Endothelial cell (in vitro differentiated cells): ENCODE measurements around the gene SSTR3. TPM values are rescaled to one million over a fixed set of nuclear protein-coding genes. Genes with fewer than 3 reads are reported as not detected.
"Not testable (repeated sequence)": the region's sequence is repeated elsewhere in the genome, so short reads cannot be mapped to it uniquely, and the experiment has no call there.

Source experiments
- DNase-seq: peaks from one replicate; pipeline ENCODE4 v3.0.0; 2021; ENCODE audit warnings: low spot score
- H3K27ac Mint-ChIP-seq: one replicate; pipeline ENCODE4 v1.8.0; 2021; ENCODE audit warnings: mixed read lengths, inconsistent platforms; ENCODE audit not compliant: unreplicated experiment
- H3K27me3 Mint-ChIP-seq: one replicate; pipeline ENCODE4 v1.8.0; 2021; ENCODE audit warnings: mild to moderate bottlenecking, moderate library complexity, mixed read lengths, inconsistent platforms; ENCODE audit not compliant: unreplicated experiment
- H3K36me3 Mint-ChIP-seq: one replicate; pipeline ENCODE4 v1.8.0; 2021; ENCODE audit warnings: mild to moderate bottlenecking, low read depth, mixed read lengths, inconsistent platforms; ENCODE audit not compliant: unreplicated experiment
- H3K4me1 Mint-ChIP-seq: one replicate; pipeline ENCODE4 v1.8.0; 2021; ENCODE audit warnings: mild to moderate bottlenecking, mixed read lengths, inconsistent platforms; ENCODE audit not compliant: unreplicated experiment
- H3K4me3 Mint-ChIP-seq: one replicate; pipeline ENCODE4 v1.8.0; 2021; ENCODE audit warnings: mild to moderate bottlenecking, mixed read lengths, inconsistent platforms; ENCODE audit not compliant: unreplicated experiment
- H3K9me3 Mint-ChIP-seq: one replicate; pipeline ENCODE4 v1.8.0; 2021; ENCODE audit warnings: mixed read lengths, inconsistent platforms; ENCODE audit not compliant: unreplicated experiment
- total RNA-seq: library from RNA; stranded (reverse); fragmentation: NEBNext Ultra II Directional; extraction: Animal tissue kit (Norgen Biotek cat#: 25700); gene quantifications from one replicate; pipeline ENCODE4 v1.2.1, GENCODE V29; 2021; ENCODE audit not compliant: unreplicated experiment
- TF ChIP-seq, protein P1 (sequence below): fragments of 200-600 bp; sonication (generic); IDR thresholded peaks from one replicate; pipeline ENCODE4 v1.5.0; 2021; ENCODE audit warnings: antibody characterized with exemption; ENCODE audit not compliant: unreplicated experiment

Gene SSTR3
- total RNA-seq, 1 donor from 2014 or later, result 0.13 TPM

DNA sequence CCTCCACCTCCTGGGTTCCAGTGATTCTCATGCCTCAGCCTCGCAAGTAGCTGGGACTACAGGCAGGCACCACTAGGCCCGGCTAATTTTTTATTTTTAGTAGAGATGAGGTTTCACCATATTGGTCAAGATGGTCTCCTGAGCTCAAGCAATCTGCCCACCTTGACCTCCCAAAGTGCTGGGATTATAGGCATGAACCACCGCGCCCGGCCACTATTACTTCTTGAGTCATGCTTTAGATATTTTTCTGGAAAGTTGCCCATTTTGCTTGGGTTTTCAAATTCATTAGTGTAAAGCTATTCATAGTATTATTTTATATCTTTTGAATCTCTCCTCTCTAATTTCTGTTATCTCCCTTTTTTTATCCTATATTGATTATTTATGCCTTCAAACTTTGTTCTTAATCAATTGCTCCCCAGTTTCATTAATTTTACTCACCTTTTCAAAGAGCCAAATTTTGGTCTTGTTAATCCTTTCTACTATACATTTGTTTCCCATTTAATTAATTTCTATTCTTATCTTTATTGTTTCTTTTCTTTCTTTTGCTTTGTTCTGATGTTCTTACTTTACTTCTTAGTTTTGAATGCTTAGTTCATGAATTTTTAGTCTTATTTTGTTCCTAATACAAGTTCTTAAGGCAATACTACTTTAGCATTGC is 42.1 kb upstream of the SSTR3 start:
- H3K36me3 Mint-ChIP-seq, result no peaks in the 10 kb centered on the region
- H3K27ac Mint-ChIP-seq, result no peak overlapping the region
- no peak for DNase-seq
- H3K4me3 Mint-ChIP-seq, result no peak overlapping the region
- peaks cover 3% of the 10 kb centered on the region for H3K4me1 Mint-ChIP-seq
- TF ChIP-seq, protein P1, sequence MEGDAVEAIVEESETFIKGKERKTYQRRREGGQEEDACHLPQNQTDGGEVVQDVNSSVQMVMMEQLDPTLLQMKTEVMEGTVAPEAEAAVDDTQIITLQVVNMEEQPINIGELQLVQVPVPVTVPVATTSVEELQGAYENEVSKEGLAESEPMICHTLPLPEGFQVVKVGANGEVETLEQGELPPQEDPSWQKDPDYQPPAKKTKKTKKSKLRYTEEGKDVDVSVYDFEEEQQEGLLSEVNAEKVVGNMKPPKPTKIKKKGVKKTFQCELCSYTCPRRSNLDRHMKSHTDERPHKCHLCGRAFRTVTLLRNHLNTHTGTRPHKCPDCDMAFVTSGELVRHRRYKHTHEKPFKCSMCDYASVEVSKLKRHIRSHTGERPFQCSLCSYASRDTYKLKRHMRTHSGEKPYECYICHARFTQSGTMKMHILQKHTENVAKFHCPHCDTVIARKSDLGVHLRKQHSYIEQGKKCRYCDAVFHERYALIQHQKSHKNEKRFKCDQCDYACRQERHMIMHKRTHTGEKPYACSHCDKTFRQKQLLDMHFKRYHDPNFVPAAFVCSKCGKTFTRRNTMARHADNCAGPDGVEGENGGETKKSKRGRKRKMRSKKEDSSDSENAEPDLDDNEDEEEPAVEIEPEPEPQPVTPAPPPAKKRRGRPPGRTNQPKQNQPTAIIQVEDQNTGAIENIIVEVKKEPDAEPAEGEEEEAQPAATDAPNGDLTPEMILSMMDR, result no peak
- peaks cover 2% of the 10 kb centered on the region for H3K27me3 Mint-ChIP-seq
- no peaks in the 10 kb centered on the region for H3K9me3 Mint-ChIP-seq

DNA sequence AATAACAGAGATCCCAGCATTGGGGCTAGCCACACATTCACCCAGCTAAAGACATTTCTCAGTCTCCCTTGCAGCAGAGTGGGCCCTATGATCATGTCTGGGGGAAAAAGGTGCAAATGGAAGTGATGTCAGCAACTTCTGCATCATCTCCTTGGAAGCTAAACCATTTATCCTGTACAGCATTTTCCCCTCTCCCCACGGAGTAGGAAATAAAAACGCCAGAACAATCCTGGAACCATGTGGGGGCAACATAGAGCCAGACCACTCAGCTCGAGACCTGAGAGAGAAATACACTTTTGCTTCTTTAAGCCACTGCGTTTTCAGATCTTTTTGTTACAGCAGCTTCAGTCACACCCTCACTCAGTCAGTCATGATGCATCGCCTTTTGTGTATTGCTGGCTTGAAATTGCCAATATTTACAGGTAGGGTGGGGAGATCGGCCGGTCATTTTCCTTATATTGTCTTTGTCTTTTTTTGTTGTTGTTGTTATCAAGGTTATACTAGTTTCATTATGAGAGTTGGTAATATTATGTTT is 40.9 kb upstream of the SSTR3 start:
- Mint-ChIP-seq H3K27me3 (peaks cover 2% of the 10 kb centered on the region), H3K4me3 (no peak overlapping the region), H3K27ac (no peak overlapping the region), H3K36me3 (no peaks in the 10 kb centered on the region), H3K4me1 (no peaks in the 10 kb centered on the region), H3K9me3 (no peaks in the 10 kb centered on the region)
- TF ChIP-seq, protein P1, result no peak
- DNase-seq, result no peak

DNA sequence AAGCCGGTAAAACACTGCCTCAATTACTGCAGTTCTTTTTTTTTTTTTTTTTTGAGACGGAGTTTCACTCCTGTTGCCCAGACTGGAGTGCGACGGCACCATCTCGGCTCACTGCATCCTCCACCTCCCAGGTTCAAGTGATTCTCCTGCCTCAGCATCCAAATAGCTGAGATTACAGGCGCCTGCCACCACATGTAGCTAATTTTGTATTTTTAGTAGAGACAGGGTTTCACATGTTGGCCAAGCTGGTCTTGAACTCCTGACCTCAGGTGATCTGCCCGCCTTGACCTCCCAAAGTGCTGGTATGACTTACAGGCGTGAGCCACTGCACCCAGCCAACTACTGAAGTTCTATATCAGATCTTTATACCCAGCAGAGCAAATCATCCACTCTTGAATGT is 39.6 kb upstream of the SSTR3 start:
- H3K4me3 Mint-ChIP-seq, H3K4me1 Mint-ChIP-seq, H3K27ac Mint-ChIP-seq, H3K27me3 Mint-ChIP-seq, DNase-seq, H3K9me3 Mint-ChIP-seq, H3K36me3 Mint-ChIP-seq: not testable (repeated sequence)

DNA sequence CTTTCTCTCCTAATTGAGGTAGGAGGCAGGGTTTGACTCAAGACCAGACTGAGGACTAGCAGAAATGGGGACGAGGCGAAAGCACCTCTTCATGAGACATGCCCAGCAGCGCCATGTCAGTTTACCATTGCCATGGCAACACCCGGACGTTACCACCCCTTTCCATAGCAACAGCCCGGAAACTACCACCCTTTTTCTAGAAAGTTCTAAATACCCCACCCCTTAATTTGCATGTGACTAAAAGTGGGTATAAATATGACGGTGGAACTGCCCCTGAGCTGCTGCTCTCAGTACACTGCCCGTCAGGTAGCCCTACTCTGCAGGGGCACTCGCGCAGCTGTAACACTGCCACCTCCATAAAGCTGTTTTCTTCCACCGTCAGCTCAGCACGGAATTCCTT is 37.7 kb upstream of the SSTR3 start:
- no peak overlapping the region for H3K27ac Mint-ChIP-seq
- H3K36me3 Mint-ChIP-seq, result no peaks in the 10 kb centered on the region
- no peak overlapping the region for H3K4me3 Mint-ChIP-seq
- no peaks in the 10 kb centered on the region for H3K9me3 Mint-ChIP-seq
- no peaks in the 10 kb centered on the region for H3K27me3 Mint-ChIP-seq
- no peaks in the 10 kb centered on the region for H3K4me1 Mint-ChIP-seq
- TF ChIP-seq, protein P1, result no peak
- no peak for DNase-seq

DNA sequence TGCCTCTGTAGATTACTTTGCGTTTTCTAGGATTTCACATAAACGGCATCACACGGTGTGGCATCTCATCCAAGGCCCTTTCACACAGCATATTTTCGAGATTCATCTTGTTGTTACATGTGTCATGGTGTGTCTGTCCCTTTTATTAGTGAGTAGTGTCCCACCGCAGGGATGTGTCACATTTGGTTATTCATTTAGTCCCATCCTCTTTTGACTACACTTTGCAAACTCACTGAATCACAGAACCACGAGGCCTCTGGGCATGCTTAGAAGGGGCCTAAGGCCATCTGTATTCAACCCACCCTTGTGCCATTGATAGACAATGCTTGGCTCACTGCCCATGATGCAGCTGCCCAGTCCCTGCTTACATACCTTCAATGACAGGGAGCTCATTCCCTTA is 36.0 kb upstream of the SSTR3 start:
- H3K27me3 Mint-ChIP-seq, result no peaks in the 10 kb centered on the region
- no peak for DNase-seq
- H3K36me3 Mint-ChIP-seq, result no peaks in the 10 kb centered on the region
- no peaks in the 10 kb centered on the region for H3K9me3 Mint-ChIP-seq
- TF ChIP-seq, protein P1, result no peak
- no peak overlapping the region for H3K27ac Mint-ChIP-seq
- peaks cover 6% of the 10 kb centered on the region for H3K4me1 Mint-ChIP-seq
- no peak overlapping the region for H3K4me3 Mint-ChIP-seq
